Neutrophil (primary cell): ENCODE data around the gene TMF1.
A peak's percentile ranks its signal among the peaks of the same experiment; 100 is the strongest.

ENCODE experiments used
- H3K27ac ChIP-seq: fragments of 200-600 bp; sonication (generic); 2 replicates; pipeline ENCODE4 v1.5.1; 2016; ENCODE audit warnings: mild to moderate bottlenecking, moderate library complexity
- H3K27me3 ChIP-seq: fragments of 200-600 bp; sonication (generic); 2 replicates; pipeline ENCODE4 v1.6.0; 2016; ENCODE audit warnings: mild to moderate bottlenecking
- H3K36me3 ChIP-seq: fragments of 200-600 bp; sonication (generic); 2 replicates; pipeline ENCODE4 v1.5.1; 2017
- H3K4me1 ChIP-seq, 2 experiments: fragments of 200-600 bp in 1 of 2; sonication (generic) in 1 of 2; 1 replicate in 1 of 2; 2 replicates in 1 of 2; pipeline versions ENCODE4 v1.5.1 to v1.6.1; 2013 to 2016; ENCODE audit warnings: low read depth in 1 of 2, low read length in 1 of 2, mild to moderate bottlenecking in 1 of 2, moderate library complexity in 1 of 2; ENCODE audit not compliant: control insufficient read depth in 1 of 2, insufficient read depth in 1 of 2
- H3K4me3 ChIP-seq, 2 experiments: fragments of 200-600 bp in 1 of 2; sonication (generic) in 1 of 2; 1 replicate in 1 of 2; 2 replicates in 1 of 2; pipeline ENCODE4 v1.5.1; 2013 to 2016; ENCODE audit warnings: low read depth in 1 of 2, low read length in 1 of 2, mild to moderate bottlenecking in 1 of 2, moderate library complexity in 1 of 2
- H3K9me3 ChIP-seq: fragments of 200-600 bp; sonication (generic); 2 replicates; pipeline ENCODE4 v1.5.1; 2016
- TF ChIP-seq, protein P1 (sequence below): fragments of 200-600 bp; sonication (generic); IDR thresholded peaks from 2 replicates; pipeline ENCODE4 v1.5.1; 2016; ENCODE audit warnings: antibody characterized with exemption

TMF1 gene

DNA sequence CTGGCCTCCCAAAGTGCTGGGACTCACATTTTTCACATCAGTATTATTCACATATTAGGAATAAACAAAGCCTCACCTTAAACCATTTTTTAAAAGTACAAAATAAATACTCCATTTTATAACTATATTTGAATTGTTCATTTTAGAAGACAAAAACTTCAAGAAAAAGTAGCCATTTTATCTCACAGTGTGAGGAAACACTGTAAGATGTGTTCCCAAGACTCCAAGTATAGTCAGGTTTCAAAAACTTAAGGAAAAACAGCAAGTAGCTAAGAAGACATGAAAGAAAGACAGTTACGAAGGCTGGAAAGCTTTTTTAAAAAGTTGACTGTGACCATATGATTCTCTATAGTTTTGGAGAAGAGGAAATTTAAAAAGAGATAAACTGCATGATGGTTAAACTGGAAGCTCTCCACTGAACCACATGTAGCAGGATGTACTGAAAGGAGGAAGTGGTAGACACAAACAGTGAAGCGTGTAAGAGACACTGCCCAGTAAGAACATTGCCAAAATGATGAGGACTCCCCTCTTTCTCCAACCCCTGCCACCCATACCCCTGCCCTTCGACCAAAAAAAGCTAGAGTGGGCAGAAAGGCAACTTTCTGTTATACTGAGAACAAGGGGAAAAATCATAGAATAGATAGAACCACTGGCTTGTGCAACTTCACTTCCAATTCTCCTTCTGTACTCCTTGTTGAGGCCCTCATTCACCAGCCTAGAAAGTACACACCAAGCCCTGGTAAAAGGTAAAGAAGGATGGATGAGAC is 6.2 kb upstream of the TMF1 start:
- Histone ChIP-seq H3K27me3 (no peaks in the 10 kb centered on the region), H3K4me1 (peaks cover 3 to 5% of the 10 kb centered on the region in 2 experiments), H3K36me3 (peaks cover 85% of the 10 kb centered on the region), H3K4me3 (no peak overlapping the region), H3K27ac (peak overlapping the region; percentile 70), H3K9me3 (peaks cover 6% of the 10 kb centered on the region)
- TF ChIP-seq, protein P1, sequence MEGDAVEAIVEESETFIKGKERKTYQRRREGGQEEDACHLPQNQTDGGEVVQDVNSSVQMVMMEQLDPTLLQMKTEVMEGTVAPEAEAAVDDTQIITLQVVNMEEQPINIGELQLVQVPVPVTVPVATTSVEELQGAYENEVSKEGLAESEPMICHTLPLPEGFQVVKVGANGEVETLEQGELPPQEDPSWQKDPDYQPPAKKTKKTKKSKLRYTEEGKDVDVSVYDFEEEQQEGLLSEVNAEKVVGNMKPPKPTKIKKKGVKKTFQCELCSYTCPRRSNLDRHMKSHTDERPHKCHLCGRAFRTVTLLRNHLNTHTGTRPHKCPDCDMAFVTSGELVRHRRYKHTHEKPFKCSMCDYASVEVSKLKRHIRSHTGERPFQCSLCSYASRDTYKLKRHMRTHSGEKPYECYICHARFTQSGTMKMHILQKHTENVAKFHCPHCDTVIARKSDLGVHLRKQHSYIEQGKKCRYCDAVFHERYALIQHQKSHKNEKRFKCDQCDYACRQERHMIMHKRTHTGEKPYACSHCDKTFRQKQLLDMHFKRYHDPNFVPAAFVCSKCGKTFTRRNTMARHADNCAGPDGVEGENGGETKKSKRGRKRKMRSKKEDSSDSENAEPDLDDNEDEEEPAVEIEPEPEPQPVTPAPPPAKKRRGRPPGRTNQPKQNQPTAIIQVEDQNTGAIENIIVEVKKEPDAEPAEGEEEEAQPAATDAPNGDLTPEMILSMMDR: no peak

DNA sequence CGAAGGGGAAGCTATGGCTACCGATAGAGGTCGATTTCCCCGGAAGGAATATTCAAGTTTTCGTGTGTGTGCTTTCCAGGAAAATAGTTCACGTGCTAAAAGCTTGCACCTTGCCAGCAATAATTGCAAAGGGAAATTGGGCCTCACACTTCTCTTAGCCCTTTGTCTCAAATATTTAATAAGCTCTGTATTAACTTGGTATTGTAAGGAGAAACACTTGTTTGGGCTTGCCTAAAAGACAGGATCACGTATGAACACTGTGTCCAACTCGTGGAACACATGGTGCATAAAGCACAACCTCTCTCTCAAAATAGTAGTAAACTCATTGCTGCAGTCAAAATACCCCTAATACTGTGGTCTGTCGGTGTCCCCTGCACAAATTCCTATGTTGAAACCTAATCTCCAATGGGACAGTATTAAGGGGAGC is 352 bp upstream of the TMF1 start:
- Histone ChIP-seq H3K27me3 (no peaks in the 10 kb centered on the region), H3K36me3 (peaks cover 54% of the 10 kb centered on the region), H3K9me3 (no peaks in the 10 kb centered on the region), H3K4me3 (peak overlapping the region; percentile 85 to 93), H3K4me1 (peaks cover 21 to 26% of the 10 kb centered on the region in 2 experiments), H3K27ac (peak overlapping the region; percentile 96)
- TF ChIP-seq, protein P1: no peak

DNA sequence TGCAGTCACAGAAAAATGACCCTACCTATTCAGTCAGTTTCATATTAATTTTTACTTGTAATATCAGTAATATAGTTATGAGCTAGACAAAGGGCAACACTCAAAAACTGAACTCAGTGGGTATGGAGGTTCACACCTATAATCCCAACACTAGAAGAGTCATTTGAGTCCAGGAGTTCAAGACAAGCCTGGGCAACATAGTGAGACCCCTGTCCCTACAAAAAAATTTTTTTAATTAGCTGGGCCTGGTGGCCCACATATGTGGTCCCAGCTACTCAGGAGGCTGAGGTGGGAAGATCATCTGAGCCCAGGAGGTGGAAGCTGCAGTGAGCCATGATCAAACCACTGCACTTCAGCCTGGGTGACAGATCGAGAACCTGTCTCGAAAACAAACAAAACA is 3.1 kb downstream of the TMF1 start:
- Histone ChIP-seq H3K27me3 (no peaks in the 10 kb centered on the region), H3K27ac (no peak overlapping the region), H3K9me3 (peaks cover 6% of the 10 kb centered on the region), H3K36me3 (peaks cover 56% of the 10 kb centered on the region), H3K4me1 (peaks cover 21 to 31% of the 10 kb centered on the region in 2 experiments), H3K4me3 (no peak overlapping the region)
- TF ChIP-seq, protein P1: no peak

DNA sequence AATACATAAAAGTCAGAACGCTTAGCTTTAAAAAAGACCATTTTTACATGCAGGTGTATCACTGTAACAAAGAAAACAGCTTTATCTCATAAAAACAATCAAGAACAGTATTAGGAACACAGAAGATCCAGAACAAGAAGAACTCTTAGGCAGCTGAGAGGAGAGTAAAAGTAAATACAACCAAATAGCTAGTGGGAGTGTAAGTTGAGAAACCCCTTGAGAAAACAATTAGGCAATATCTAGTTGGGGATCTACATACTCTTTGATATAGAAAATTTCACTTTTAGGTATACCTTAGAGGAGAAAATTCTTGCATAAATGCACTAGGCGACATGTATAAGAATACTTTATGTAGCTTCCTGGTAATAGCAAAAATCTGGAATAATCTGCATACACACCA is 7.5 kb downstream of the TMF1 start:
- H3K27me3 ChIP-seq: no peaks in the 10 kb centered on the region
- H3K9me3 ChIP-seq: peaks cover 6% of the 10 kb centered on the region
- no peak overlapping the region for H3K4me3 ChIP-seq
- no peak overlapping the region for H3K27ac ChIP-seq
- peaks cover 86% of the 10 kb centered on the region for H3K36me3 ChIP-seq
- TF ChIP-seq, protein P1: no peak
- peaks cover 0 to 5% of the 10 kb centered on the region in 2 experiments for H3K4me1 ChIP-seq

DNA sequence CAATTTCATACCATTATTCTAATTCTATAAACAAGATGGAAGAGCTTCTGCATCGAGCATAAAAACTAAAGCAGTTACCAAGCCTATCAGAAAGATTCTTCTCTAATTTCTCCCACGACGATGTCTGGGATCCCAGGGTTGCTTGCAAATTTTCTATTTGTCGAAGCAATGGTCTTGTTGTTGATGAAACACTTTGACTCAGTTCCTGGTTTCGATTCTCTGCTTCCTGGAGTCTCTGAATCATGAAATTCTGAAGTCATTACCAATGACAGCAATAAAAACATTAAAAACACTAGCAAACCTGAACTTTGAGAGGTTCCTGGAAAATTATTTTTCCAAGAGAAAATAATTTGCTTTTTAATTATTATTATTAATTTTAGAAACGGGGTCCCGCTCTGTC is 18.7 kb downstream of the TMF1 start:
- Histone ChIP-seq H3K9me3 (no peaks in the 10 kb centered on the region), H3K27ac (no peak overlapping the region), H3K4me1 (no peaks in the 10 kb centered on the region), H3K27me3 (no peaks in the 10 kb centered on the region), H3K36me3 (peaks cover 98% of the 10 kb centered on the region), H3K4me3 (no peak overlapping the region)
- TF ChIP-seq, protein P1: no peak
